BE2C (cell line): ENCODE data around the gene TIMELESS. TPM values are rescaled to one million over a fixed set of nuclear protein-coding genes. Genes with fewer than 3 reads are reported as not detected.
"Not testable (repeated sequence)": the region's sequence is repeated elsewhere in the genome, so short reads cannot be mapped to it uniquely, and the experiment has no call there.

Experiments
- DNase-seq: peaks from one replicate; pipeline ENCODE4 v3.0.0-alpha.2; 2020
- H3K27me3 ChIP-seq: fragments of 250-450 bp; sonication (Bioruptor Pico); 2 replicates; pipeline ENCODE4 v1.5.1; 2020; ENCODE audit warnings: mild to moderate bottlenecking
- H3K36me3 ChIP-seq: fragments of 250-450 bp; sonication (Bioruptor Pico); 2 replicates; pipeline ENCODE4 v1.5.1; 2020; ENCODE audit warnings: mild to moderate bottlenecking
- H3K4me1 ChIP-seq: fragments of 250-450 bp; sonication (Bioruptor Pico); 2 replicates; pipeline ENCODE4 v1.5.1; 2020
- H3K4me3 ChIP-seq: 2 replicates; pipeline ENCODE4 v1.5.1; 2011; ENCODE audit warnings: low read depth, low read length
- H3K9me3 ChIP-seq: fragments of 250-450 bp; sonication (Bioruptor Pico); 2 replicates; pipeline ENCODE4 v1.5.1; 2020
- CTCF ChIP-seq: IDR thresholded peaks from 2 replicates; pipeline ENCODE4 v1.5.1; 2012; ENCODE audit warnings: mild to moderate bottlenecking, low read depth, low read length
- polyA plus RNA-seq: library from polyadenylated mRNA; unstranded; fragments of >200 nt; gene quantifications from one replicate; pipeline ENCODE4 v1.2.1, GENCODE V29; 2012; ENCODE audit warnings: low read depth, missing spikeins; ENCODE audit not compliant: insufficient read length, insufficient read depth

TIMELESS gene
- 5.6 TPM for polyA plus RNA-seq

DNA sequence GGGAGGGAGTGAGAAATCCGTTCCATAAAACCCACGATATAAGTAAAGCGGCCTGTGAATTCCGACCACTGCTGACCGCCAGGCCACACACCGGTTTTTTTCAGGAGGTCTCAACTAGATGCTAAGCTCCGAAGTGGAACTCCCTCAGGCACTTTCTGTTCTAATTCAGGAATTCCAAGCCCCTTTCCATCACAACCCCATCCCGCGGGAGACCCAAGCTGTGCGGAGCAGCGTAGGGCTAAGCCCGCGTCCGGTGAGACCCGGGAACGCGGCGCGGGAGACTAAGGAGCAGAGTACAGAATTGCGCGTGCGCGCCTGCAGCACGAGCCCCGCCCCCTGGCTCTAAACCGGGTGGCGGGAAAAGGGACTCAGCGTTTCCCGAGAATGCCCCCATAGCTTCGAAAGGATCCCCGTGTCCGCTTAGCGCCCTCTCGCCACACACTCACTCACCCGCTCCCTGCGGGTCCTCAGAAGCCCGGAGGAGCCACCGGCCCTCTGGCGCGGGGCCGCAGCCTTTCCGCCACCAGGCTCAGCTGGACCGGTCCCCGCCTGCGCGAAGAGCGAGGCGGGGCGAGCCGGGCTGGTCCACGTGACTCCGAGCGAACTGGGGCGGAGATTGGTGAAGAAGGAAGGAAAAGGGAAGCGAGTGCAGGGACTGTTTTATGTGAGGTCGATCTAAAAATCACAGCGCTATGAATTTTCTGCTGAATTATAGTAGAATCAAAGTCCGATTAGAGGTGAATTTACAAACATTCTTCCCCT, at the start of gene TIMELESS:
Gene TIMELESS, minus strand, starts transcription at position 567 of the 762 bp plus-strand sequence. CDS start 15,256 bp downstream, outside the sequence.
- Histone ChIP-seq H3K9me3 (no peaks in the 10 kb centered on the region), H3K36me3 (peaks cover 5% of the 10 kb centered on the region; the same call in 1 of the 2 replicates), H3K27me3 (no peaks in the 10 kb centered on the region), H3K4me3 (peak within 1 kb of the TSS; percentile 88), H3K4me1 (no peaks in the 10 kb centered on the region; the same call in 1 of the 2 replicates)
- no peak for TF ChIP-seq CTCF
- DNase-seq, result peak; percentile 92

- H3K36me3 ChIP-seq, H3K9me3 ChIP-seq, DNase-seq, H3K4me3 ChIP-seq, H3K27me3 ChIP-seq, H3K4me1 ChIP-seq: not testable (repeated sequence)
Observed at GRCh38 chr12:56498126-56498902, 49.1 kb upstream of the TIMELESS start.

DNA sequence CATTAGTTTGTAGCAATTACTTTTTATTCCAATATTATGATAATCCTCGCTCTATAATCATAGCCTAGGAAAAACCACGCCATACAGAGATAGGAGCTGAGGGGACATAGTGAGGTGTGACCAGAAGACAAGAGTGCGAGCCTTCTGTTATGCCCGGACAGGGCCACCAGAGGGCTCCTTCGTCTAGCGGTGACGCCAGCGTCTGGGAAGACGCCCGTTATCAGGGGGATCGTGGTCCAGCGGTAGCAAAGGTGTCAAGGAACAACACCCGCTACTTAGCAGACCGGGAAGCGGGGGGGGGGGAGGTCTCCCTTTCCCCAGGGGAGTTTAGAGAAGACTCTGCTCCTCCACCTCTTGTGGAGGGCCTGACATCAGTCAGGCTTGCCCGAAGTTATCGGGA, 47.5 kb upstream of the TIMELESS start:
- peak; percentile 73 for DNase-seq
- H3K9me3 ChIP-seq, H3K36me3 ChIP-seq, H3K4me1 ChIP-seq, H3K27me3 ChIP-seq: not testable (repeated sequence)
- H3K4me3 ChIP-seq, result peak overlapping the region; percentile 36
- TF ChIP-seq CTCF, result peak; percentile 46

GRCh38 chr12:56494481-56494880, 45.3 kb upstream of the TIMELESS start:
- H3K4me3 ChIP-seq, H3K36me3 ChIP-seq, H3K4me1 ChIP-seq, DNase-seq, H3K9me3 ChIP-seq: not testable (repeated sequence)
- peaks cover 25% of the 10 kb centered on the region for H3K27me3 ChIP-seq

DNA sequence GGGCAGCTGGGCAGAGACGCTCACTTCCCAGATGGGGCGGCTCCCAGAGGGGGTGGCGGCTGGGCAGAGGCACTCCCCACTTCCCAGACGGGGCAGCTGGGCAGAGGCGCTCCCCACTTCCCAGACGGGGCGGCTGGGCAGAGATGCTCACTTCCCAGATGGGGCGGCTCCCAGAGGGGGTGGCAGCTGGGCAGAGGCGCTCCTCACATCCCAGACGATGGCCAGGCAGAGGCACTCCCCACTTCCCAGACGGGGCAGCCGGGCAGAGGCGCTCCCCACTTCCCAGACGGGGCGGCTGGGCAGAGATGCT, 44.8 kb upstream of the TIMELESS start:
- H3K36me3 ChIP-seq, H3K4me3 ChIP-seq, H3K9me3 ChIP-seq, DNase-seq, H3K4me1 ChIP-seq: not testable (repeated sequence)
- H3K27me3 ChIP-seq, result peaks cover 30% of the 10 kb centered on the region

- not testable (repeated sequence) for DNase-seq, H3K36me3 ChIP-seq
Observed at GRCh38 chr12:56493409-56494105, 44.3 kb upstream of the TIMELESS start.

DNA sequence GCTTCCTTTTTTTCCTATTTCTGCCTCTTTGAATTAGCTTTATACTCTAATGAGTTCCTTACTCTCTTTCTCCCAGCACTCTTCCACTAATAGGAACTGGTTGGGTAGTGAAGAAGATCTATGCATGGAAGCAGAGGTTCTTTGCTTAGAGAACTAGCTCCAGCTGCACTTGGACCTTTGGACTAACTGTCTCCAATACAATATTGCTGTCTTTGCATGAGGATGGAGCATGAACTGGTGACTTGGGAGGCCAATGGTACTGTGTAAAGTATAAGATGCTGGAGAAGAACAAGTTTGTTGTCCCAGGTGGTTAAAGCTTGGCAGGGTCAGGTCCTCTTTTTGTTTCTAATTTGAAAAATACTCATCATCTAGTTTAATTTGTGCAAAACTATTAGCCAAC, 41.1 kb upstream of the TIMELESS start:
- DNase-seq, result no peak
- Histone ChIP-seq H3K4me3 (no peak overlapping the region), H3K9me3 (peaks cover 8% of the 10 kb centered on the region), H3K27me3 (peaks cover 61% of the 10 kb centered on the region), H3K4me1 (no peaks in the 10 kb centered on the region), H3K36me3 (no peaks in the 10 kb centered on the region)
- no peak for TF ChIP-seq CTCF

More at GRCh38 chr12:56493409-56494105, 44.3 kb upstream of the TIMELESS start:
- H3K27me3 ChIP-seq, result peaks cover 35% of the 10 kb centered on the region
- H3K4me1 ChIP-seq, H3K9me3 ChIP-seq, H3K4me3 ChIP-seq: not testable (repeated sequence)
